ENCODE data around the gene AGAP3.

GRCh38 chr7:151123158-151123821 lies 37.0 kb downstream of the AGAP3 start:
- no peak for TF ChIP-seq ZNF274 (IDR thresholded peaks at IDR 0.05; ENCODE audit: low read depth, low read length)
- TF ChIP-seq SUZ12 (IDR thresholded peaks at IDR 0.05; ENCODE audit: extremely low read depth, insufficient read depth, insufficient read length): no peak
